Activated T-cell treated with anti-CD3 and anti-CD28 coated beads, Interleukin-2, amount 50 U/mL, for 72 hours (primary cell): ENCODE data around the gene ARIH2. TPM values are rescaled to one million over a fixed set of nuclear protein-coding genes. Genes with fewer than 3 reads are reported as not detected.
A peak's percentile ranks its signal among the peaks of the same experiment; 100 is the strongest.
"Not testable (repeated sequence)": the region's sequence is repeated elsewhere in the genome, so short reads cannot be mapped to it uniquely, and the experiment has no call there.

ENCODE experiments used
- ATAC-seq, 2 donors: fragments of 150-1000 bp; cut with Tn5 transposase; replicated peaks in 1 of 2; 2 replicates each; pipeline ENCODE4 v1.10.0; 2021; ENCODE audit warnings: moderate library complexity in 2 of 2, mild to moderate bottlenecking in 1 of 2
- DNase-seq, 2 donors: peaks; one replicate each; pipeline ENCODE4 v3.0.0; 2021 to 2022; ENCODE audit warnings: mixed read lengths in 1 of 2
- H3K27ac Mint-ChIP-seq: one replicate; pipeline ENCODE4 v1.8.0; 2022; ENCODE audit warnings: mild to moderate bottlenecking, moderate library complexity, mixed read lengths
- H3K27me3 Mint-ChIP-seq: one replicate; pipeline ENCODE4 v1.8.0; 2022; ENCODE audit warnings: low read depth, mixed read lengths
- H3K36me3 Mint-ChIP-seq, 2 donors: one replicate each; pipeline ENCODE4 v1.8.0; 2022; ENCODE audit warnings: mixed read lengths in 2 of 2, mild to moderate bottlenecking in 1 of 2; ENCODE audit not compliant: insufficient read depth in 2 of 2
- H3K4me1 Mint-ChIP-seq: one replicate; pipeline ENCODE4 v1.8.0; 2022; ENCODE audit warnings: low read depth, mixed read lengths
- H3K4me3 Mint-ChIP-seq, 2 donors: one replicate each; pipeline ENCODE4 v1.8.0; 2022; ENCODE audit warnings: mild to moderate bottlenecking in 2 of 2, mixed read lengths in 2 of 2, moderate library complexity in 2 of 2
- H3K9me3 Mint-ChIP-seq, 2 donors: one replicate each; pipeline ENCODE4 v1.8.0; 2022; ENCODE audit warnings: mixed read lengths in 2 of 2
- total RNA-seq, 2 donors: library from RNA; stranded (reverse); gene quantifications; one replicate each; pipeline ENCODE4 v1.2.3, GENCODE V29; 2022

The ARIH2 gene
- total RNA-seq, 2 donors from 2014 or later: 174 to 183 TPM

DNA sequence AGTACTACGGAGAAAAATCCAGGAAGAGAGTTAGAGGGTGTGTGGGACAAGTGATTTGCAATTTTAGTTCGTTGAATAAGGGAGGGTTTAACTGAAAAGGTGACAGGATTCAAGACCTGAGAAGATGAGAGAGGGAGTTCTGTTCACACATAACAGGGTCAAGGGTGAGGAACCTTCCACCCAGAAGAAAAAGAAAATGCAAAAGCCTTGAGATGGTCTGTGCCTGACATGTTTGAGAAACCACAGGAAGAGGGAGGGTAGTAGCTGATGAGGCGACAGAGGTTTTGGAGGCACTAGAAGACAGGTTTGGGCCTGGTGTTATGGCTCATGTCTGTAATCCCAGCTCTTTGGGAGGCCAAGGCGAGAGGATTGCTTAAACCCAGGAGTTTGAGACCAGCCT is 19.4 kb upstream of the ARIH2 start:
- peak; percentile 47 to 48 for ATAC-seq

DNA sequence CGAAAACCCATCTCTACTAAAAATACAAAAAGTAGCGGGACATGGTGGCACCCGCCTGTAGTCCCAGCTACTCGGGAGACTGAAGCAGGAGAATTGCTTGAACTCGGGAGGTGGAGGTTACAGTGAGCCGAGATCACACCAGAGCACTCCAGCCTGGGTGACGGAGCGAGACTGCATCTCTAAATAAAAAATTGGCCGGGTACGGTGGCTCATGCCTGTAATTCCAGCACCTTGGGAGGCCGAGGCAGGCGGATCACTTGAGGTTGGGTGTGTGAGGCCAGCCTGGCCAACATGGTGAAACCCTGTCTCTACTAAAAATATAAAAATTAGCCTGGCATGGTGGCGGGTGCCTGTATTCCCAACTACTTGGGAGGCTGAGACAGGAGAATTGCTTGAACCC is 11.6 kb upstream of the ARIH2 start:
- ATAC-seq, H3K27me3 Mint-ChIP-seq, H3K27ac Mint-ChIP-seq, H3K36me3 Mint-ChIP-seq, DNase-seq, H3K9me3 Mint-ChIP-seq, H3K4me3 Mint-ChIP-seq: not testable (repeated sequence)
- H3K4me1 Mint-ChIP-seq: peaks cover 13% of the 10 kb centered on the region

More for the DNA sequence above, 19.4 kb upstream of the ARIH2 start:
- peak overlapping the region; percentile 73 for H3K27ac Mint-ChIP-seq
- no peaks in the 10 kb centered on the region for H3K27me3 Mint-ChIP-seq
- no peaks in the 10 kb centered on the region for H3K9me3 Mint-ChIP-seq
- peaks cover 0 to 6% of the 10 kb centered on the region in 2 donors for H3K36me3 Mint-ChIP-seq
- peak overlapping the region; percentile 94 to 98 for H3K4me3 Mint-ChIP-seq
- peak; percentile 40 to 42 for DNase-seq
- H3K4me1 Mint-ChIP-seq: peaks cover 43% of the 10 kb centered on the region

DNA sequence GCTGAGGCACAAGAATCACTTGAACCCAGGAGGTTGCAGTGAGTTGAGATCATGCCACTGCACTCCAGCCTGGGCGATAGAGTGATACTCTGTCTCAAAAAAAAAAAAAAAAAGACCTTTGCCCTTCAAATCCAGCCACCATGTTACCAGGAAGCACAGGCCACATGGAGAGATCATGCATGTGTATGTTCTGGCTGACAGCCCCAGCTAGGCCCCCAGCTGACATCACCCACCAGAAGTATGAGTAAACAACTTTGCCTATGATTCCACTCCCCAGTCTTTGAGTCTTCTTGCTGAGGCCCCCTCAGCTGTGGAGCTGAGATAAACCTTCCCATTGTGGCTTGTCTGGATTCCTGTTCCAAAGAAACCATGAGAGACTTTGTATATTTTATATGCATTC is 3.3 kb upstream of the ARIH2 start:
- DNase-seq (peak; percentile 54 to 56), ATAC-seq (peak in 1 of 2 donors; percentile 10)
- peak overlapping the region; percentile 27 to 43 for H3K4me3 Mint-ChIP-seq
- peaks cover 7 to 9% of the 10 kb centered on the region in 2 donors for H3K36me3 Mint-ChIP-seq
- peak overlapping the region; percentile 70 for H3K27ac Mint-ChIP-seq
- H3K4me1 Mint-ChIP-seq: peaks cover 39% of the 10 kb centered on the region
- H3K9me3 Mint-ChIP-seq: no peaks in the 10 kb centered on the region
- no peaks in the 10 kb centered on the region for H3K27me3 Mint-ChIP-seq

DNA sequence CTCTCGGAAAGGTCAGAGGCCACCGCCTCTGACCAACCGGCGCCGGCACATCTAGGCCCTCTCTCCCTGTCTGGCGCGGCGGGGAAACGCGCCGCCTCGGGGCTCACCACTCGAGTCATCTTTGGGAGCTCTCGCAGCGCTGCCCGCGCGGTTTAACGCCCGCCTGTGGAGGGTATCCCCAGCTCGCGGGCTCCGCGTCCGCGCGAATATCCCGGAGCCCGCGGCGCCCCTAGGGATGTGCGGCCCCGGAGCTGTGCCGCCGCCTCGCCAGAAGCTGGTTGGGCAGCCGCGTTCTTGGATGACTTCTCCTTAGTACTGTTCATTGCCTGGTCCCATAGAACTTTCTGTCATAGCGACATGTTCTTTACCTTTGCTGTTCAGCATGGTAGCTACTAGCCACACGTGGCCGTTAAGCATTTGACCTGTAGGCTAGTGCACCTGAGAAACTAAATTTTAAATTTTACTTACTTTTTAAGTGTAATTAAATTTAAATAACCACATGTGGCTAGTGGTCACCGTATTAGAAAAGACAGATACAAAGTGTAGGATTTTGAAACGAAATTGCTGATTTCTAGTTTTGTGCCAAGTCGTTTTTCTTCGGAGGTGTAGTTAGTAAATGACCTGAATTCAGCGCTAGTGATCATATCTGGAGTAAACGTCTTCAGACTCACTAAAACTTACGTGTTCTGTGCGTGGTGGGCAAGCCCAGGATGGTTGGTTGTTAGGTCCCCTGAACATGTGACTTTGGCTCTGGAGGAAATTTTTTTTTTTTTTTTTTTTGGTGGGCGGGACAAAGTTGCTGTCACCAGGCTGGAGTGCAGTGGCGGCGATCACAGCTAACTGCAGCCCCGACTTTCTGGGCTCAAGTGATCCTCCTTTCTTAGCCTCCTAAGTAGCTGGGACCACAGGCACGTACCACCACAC is 835 bp downstream of the ARIH2 start:
- Mint-ChIP-seq H3K27ac (peak overlapping the region; percentile 90), H3K4me1 (peaks cover 48% of the 10 kb centered on the region), H3K4me3 (peak overlapping the region; percentile 92 to 96), H3K9me3 (no peaks in the 10 kb centered on the region), H3K27me3 (no peaks in the 10 kb centered on the region), H3K36me3 (peaks cover 10 to 17% of the 10 kb centered on the region in 2 donors)
- peak; percentile 67 to 74 for DNase-seq
- ATAC-seq: peak; percentile 30 to 43

DNA sequence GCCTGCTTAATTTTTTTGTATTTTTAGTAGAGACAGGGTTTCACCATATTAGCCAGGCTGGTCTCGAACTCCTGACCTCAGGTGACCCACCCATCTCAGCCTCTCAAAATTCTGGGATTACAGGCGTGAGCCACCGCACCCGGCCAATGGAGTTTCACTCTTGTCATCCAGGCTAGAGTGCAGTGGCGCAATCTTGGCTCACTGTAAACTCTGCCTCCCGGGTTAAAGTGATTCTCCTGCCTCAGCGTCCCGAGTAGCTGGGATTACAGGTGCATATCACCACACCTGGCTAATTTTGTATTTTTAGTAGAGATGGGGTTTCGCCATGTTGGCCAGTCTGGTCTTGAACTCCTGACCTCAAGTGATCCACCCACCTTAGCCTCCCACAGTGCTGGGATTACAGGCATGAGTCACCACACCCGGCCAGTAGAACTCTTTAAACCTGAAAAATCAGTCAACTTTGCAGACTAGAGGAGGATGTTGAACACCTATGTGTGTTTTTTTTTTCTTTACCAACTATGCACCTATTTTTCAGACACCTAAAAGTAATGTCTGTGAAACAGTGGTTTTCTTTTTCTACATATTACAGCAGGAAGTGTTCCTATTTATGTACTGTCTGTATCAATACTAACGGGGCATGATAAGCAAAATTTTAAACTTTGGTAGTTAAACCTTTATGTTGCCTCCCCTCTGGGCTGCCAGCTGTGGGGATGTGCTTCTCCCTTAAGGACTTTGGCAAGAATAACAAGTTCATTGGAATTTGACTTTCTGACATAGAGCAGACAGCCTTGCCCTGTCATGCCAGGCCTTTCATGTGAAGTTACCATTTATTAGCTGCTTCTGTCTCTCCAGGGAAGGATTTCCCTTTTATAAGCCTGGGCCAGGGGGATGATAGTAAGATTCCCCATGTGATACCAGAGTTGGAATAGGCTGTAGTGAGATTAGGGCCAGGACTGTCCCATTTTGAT is 8.1 kb downstream of the ARIH2 start:
- ATAC-seq (peak; percentile 41 to 43), DNase-seq (peak; percentile 35 to 39)
- Mint-ChIP-seq H3K36me3 (peaks cover 20 to 43% of the 10 kb centered on the region in 2 donors), H3K27me3 (no peaks in the 10 kb centered on the region), H3K4me1 (peaks cover 80% of the 10 kb centered on the region), H3K4me3 (peak overlapping the region; percentile 62 to 81), H3K9me3 (no peaks in the 10 kb centered on the region), H3K27ac (peak overlapping the region; percentile 93)

DNA sequence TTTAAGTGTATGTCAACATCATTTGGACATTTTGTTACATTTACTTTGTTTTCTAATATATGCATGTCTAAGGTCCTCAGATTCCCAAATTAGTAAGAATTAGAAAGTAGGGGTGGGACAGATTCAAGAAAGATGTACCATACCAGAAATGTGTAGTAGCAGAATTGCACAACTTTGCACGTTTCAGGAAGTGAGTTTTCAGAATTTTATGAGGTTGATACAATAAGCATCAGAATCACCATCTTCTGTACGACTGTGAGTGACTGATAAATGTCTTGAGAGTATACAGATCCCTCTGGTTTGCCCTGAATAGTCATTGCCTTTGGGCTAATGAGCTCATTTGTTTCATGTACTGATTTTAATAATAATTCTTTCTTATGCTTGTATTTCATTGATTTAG is 9.3 kb downstream of the ARIH2 start:
- ATAC-seq: peak; percentile 80
- no peaks in the 10 kb centered on the region for H3K27me3 Mint-ChIP-seq

DNA sequence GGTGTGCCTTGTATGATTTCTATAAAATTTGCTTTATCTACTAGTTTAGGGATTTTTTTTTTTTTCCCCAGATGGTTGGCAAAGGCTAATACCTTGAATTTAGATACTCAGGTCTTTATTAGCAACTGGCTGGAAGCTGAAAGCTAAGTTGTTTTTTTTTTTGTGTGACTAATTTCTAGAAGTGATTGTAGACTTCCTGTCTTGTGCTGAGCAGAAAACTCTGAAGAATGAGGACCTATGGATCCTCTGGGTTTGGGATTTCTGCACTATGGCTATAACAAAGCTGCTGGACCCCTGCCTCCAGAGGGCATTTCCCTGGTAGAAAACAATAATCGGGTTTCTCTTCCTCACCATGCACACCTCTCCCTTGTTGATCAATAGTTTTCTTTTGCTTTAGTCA is 10.0 kb downstream of the ARIH2 start:
- Mint-ChIP-seq H3K4me3 (peak overlapping the region; percentile 62 to 81), H3K27ac (peak overlapping the region; percentile 89), H3K36me3 (peaks cover 25 to 52% of the 10 kb centered on the region in 2 donors), H3K27me3 (no peaks in the 10 kb centered on the region), H3K9me3 (peaks cover 0 to 2% of the 10 kb centered on the region in 2 donors), H3K4me1 (peaks cover 84% of the 10 kb centered on the region)
- DNase-seq: no peak
- peak; percentile 34 to 35 for ATAC-seq

More for the DNA sequence above, 9.3 kb downstream of the ARIH2 start:
- Mint-ChIP-seq H3K9me3 (peaks cover 0 to 2% of the 10 kb centered on the region in 2 donors), H3K36me3 (peaks cover 25 to 50% of the 10 kb centered on the region in 2 donors), H3K4me1 (peaks cover 81% of the 10 kb centered on the region), H3K4me3 (peak overlapping the region; percentile 62 to 81), H3K27ac (peak overlapping the region; percentile 89)
- DNase-seq: no peak

DNA sequence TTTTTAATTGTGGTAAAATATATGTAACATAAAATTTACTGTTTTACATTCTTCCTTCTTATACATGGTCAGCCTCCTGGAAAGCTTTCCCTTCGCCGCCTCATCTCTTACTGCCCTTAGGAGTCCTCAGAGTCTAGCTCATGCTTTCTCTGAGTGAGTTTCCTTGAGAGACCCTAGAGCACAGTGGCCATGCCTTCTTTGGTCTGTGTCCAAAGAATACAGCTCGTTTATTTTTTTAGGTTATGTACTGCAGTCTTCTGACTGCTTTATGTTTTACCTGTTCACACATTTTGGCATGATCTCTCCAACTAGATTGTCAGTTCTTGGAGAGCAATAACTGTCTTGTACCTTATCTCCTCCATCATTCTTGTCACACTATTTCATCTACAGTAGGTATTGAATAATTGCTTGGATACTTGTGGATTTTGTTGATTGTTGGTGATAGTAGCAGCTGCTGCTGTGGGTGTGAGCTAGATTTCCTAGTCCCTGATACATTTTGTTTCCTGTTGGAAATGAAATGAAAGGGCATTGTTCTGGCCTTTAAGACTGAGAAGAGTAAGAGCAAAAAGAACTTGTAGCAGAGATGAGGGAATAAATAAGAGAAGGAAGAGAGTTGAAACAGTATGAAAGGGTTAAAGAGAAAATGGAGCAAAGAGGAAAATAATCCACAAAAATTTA is 10.9 kb downstream of the ARIH2 start:
- DNase-seq: no peak
- Mint-ChIP-seq H3K9me3 (peaks cover 0 to 2% of the 10 kb centered on the region in 2 donors), H3K27ac (peak overlapping the region; percentile 89), H3K27me3 (no peaks in the 10 kb centered on the region), H3K36me3 (peaks cover 27 to 57% of the 10 kb centered on the region in 2 donors), H3K4me1 (peaks cover 91% of the 10 kb centered on the region), H3K4me3 (peak overlapping the region; percentile 52 to 78)
- no peak for ATAC-seq

DNA sequence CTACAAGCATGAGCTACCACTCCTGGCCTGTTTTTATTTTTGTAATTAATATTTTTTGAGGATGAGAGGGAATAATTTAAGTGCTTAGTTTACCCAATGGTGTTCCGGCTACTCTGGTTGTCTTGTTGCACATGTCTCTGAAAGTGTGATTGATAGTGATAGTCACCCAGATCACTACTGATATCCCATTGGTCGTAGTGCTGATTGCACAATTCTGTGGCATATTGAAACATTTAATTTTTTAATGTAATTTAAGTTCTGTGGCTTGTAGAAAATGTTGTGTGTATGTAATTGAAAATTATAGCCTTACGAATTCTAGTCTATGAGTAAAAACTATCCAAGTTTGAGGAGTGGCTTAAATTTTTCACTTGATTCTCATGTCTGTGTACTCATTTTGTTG is 11.9 kb downstream of the ARIH2 start:
- Mint-ChIP-seq H3K4me1 (peaks cover 91% of the 10 kb centered on the region), H3K9me3 (peaks cover 0 to 2% of the 10 kb centered on the region in 2 donors), H3K27me3 (no peaks in the 10 kb centered on the region), H3K27ac (no peak overlapping the region), H3K4me3 (peak overlapping the region in 1 of 2 donors; percentile 2), H3K36me3 (peaks cover 27 to 60% of the 10 kb centered on the region in 2 donors)
- ATAC-seq: no peak
- no peak for DNase-seq

DNA sequence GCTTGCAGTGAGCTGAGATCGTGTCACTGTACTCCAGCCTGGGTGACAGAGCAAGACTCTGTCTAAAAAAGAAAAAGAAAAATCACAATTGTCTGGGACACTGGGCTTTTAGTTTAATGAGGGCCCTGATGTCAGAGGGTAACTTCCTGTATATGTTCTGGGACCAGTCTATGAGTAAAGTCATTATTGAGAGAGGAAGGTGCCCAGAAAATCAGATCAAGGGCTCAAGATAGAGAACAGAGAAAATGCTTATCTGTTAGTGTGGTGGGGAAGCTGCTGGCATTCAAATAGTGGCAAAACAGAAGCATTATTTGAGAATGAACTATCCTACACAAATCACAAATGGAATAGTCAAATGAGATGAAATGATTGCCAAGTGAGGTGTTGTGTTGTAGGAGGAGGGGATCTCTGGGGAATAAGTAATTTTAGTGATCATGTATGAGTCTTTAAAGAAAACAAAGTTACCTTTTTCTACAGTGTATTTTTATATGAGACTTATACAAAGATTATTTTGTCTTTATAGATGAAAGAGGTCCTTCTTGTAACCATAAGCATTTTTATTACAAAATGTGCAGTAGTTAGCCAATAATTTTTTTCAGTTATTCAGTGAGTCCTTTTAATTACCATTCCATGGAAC is 13.4 kb downstream of the ARIH2 start:
- Mint-ChIP-seq H3K27ac (peak overlapping the region; percentile 36), H3K27me3 (no peaks in the 10 kb centered on the region)
- peak; percentile 22 to 47 for ATAC-seq

DNA sequence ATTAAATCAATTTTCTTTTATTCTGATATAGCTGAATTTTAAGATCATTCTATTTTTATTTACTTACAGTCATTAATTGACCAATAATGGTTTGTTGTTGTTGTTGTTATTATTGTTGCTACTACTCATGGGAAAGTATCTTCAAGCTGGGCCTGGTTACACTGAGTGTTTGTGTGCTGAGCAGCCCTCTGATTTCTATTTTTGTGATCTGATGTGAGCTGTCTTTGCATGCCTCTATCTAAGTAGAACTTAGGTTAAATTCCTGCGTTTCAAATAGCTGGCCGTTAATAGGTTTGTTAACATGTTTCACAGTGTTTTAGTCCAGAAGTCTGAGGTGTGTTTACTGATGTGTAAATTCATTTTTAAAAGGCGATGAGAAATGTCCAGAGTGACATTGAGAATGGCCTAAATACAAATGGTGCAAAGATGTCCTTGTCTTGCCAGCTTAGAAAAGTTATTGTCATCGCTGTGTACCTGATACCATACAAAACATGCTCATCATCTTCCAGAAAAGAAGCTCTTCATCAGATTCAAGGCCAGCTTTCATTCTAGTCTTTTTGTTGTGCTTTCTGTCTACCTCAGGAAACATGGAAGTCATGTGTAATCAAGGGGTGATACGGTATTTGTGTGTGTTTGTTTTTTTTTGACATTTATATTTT is 15.8 kb downstream of the ARIH2 start:
- no peaks in the 10 kb centered on the region for H3K27me3 Mint-ChIP-seq
- no peak overlapping the region for H3K4me3 Mint-ChIP-seq
- H3K27ac Mint-ChIP-seq: peak overlapping the region; percentile 77
- H3K9me3 Mint-ChIP-seq: peaks cover 0 to 2% of the 10 kb centered on the region in 2 donors
- H3K36me3 Mint-ChIP-seq: peaks cover 17 to 49% of the 10 kb centered on the region in 2 donors
- ATAC-seq (no peak), DNase-seq (no peak)
- H3K4me1 Mint-ChIP-seq: peaks cover 73% of the 10 kb centered on the region

More for the DNA sequence above, 13.4 kb downstream of the ARIH2 start:
- Mint-ChIP-seq H3K4me3 (peak overlapping the region; percentile 11 to 33), H3K36me3 (peaks cover 21 to 56% of the 10 kb centered on the region in 2 donors), H3K9me3 (peaks cover 0 to 2% of the 10 kb centered on the region in 2 donors), H3K4me1 (peaks cover 82% of the 10 kb centered on the region)
- DNase-seq: no peak
